OCI-LY3 (cell line): ENCODE measurements around the gene CCDC158.

Source experiments
- EZH2phosphoT487 ChIP-seq: fragments of 200-600 bp; shearing (Covaris generic); IDR thresholded peaks from 2 replicates; pipeline ENCODE4 v1.6.1; 2018; ENCODE audit warnings: antibody characterized with exemption, mixed run types, low read depth
- TF ChIP-seq, protein P1 (sequence below): fragments of 200-600, 300-600 bp; sonication (generic); IDR thresholded peaks from 2 replicates; pipeline ENCODE4 v1.5.1; 2014; ENCODE audit warnings: antibody characterized with exemption, low read length, low read depth

DNA sequence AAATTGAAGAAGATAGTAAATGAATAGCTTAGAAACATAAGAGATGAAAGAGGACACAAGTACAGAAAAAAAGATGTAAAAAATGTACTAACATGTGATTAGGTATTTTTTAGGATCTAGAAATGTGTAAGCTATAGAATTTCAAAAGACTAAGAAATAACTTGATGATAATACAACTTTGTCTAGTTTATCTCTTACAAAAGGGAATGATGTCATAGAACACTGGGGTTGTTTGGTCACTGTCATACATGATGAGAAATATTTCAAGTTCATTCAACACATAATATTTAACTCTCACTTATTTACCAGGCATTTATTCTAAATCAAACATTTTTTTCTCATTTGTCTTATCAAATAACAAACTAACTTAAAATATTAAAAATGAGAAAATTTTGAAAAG, 95.9 kb downstream of the CCDC158 start:
- no peak for TF ChIP-seq EZH2phosphoT487
- TF ChIP-seq, protein P1, sequence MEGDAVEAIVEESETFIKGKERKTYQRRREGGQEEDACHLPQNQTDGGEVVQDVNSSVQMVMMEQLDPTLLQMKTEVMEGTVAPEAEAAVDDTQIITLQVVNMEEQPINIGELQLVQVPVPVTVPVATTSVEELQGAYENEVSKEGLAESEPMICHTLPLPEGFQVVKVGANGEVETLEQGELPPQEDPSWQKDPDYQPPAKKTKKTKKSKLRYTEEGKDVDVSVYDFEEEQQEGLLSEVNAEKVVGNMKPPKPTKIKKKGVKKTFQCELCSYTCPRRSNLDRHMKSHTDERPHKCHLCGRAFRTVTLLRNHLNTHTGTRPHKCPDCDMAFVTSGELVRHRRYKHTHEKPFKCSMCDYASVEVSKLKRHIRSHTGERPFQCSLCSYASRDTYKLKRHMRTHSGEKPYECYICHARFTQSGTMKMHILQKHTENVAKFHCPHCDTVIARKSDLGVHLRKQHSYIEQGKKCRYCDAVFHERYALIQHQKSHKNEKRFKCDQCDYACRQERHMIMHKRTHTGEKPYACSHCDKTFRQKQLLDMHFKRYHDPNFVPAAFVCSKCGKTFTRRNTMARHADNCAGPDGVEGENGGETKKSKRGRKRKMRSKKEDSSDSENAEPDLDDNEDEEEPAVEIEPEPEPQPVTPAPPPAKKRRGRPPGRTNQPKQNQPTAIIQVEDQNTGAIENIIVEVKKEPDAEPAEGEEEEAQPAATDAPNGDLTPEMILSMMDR, result no peak
